ENCODE data around the gene TFDP1. TPM values are rescaled to one million over a fixed set of nuclear protein-coding genes. Genes with fewer than 3 reads are reported as not detected.

TFDP1 gene
- total RNA-seq, 1 experiment from 2014 or later = 140 TPM

DNA sequence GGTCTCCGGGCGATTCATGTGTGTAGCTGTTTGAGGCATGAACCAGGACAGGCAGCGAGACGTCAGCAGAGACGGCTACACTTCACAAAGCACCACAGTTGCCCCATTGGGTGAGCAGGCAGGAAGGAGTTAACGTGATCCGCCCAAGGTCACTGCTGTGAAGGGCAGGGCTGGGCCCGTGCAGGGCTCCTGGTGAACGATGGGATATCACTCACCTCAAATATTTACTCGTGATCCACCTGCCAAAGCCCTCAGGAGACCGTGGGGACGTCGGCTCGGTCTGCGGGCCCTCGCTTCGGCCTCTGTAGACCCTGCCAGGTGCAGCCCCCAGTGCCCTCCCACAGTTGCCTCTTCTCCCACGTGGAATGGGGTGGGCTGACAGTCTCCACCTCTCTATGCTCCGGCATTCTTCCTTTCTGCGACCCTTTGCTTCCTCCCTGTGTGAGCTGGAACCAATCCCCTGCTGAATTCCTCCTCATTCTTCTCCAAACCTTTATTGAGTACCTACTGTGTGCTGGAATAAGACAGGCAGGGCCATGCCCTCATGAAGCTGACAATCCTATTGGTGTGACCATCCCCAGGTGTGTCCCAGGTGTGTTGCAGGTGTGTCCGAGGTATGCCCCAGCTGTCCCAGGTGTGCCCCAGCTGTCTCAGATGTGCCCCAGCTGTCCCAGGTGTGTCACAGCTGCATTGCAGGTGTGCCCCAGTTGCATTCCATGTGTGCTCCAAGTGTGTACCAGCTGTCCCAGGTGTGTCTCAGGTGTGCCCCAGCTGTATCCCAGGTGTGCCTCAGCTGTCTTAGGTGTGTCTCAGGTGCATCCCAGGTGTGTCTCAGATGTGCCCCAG lies 80.4 kb downstream of the TFDP1 start:
- H3K9me3 Mint-ChIP-seq (ENCODE audit: unreplicated experiment) = peaks cover 17% of the 10 kb centered on the region
- ChIA-PET POLR2A (no interaction called here), CTCF (no interaction called here)
- DNase-seq = peak in 1 of 2 experiments; percentile 32
- Histone ChIP-seq H3K27me3 (replicated peaks; ENCODE audit: control insufficient read depth, insufficient read depth, low read length) (no peaks in the 10 kb centered on the region), H3K4me1 (no peaks in the 10 kb centered on the region), H3K9me3 (peaks cover 10% of the 10 kb centered on the region; the same call in 1 of the 2 replicates), H3K36me3 (ENCODE audit: control insufficient read depth, insufficient read depth, low read length) (no peaks in the 10 kb centered on the region), H3K4me3 (ENCODE audit: low read depth, low read length) (no peak overlapping the region)
- peaks cover 13% of the 10 kb centered on the region for H3K4me1 Mint-ChIP-seq (ENCODE audit: low read depth, unreplicated experiment)
- H3K27ac Mint-ChIP-seq (ENCODE audit: unreplicated experiment) = no peak overlapping the region
- BruUV-seq (replicated peaks) = no TSS peak
- TF ChIP-seq, protein P1, sequence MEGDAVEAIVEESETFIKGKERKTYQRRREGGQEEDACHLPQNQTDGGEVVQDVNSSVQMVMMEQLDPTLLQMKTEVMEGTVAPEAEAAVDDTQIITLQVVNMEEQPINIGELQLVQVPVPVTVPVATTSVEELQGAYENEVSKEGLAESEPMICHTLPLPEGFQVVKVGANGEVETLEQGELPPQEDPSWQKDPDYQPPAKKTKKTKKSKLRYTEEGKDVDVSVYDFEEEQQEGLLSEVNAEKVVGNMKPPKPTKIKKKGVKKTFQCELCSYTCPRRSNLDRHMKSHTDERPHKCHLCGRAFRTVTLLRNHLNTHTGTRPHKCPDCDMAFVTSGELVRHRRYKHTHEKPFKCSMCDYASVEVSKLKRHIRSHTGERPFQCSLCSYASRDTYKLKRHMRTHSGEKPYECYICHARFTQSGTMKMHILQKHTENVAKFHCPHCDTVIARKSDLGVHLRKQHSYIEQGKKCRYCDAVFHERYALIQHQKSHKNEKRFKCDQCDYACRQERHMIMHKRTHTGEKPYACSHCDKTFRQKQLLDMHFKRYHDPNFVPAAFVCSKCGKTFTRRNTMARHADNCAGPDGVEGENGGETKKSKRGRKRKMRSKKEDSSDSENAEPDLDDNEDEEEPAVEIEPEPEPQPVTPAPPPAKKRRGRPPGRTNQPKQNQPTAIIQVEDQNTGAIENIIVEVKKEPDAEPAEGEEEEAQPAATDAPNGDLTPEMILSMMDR (IDR thresholded peaks at IDR 0.05; ENCODE audit: insufficient read depth in 1 of 2, low read depth in 1 of 2, low read length in 1 of 2, severe bottlenecking in 1 of 2, unreplicated experiment in 1 of 2) = no peak
- no peak overlapping the region for H3K4me3 Mint-ChIP-seq (ENCODE audit: unreplicated experiment)
- intact Hi-C loops (cut with micrococcal nuclease; ENCODE audit: unreplicated experiment) = no loop called here
- no peaks in the 10 kb centered on the region for H3K36me3 Mint-ChIP-seq (ENCODE audit: insufficient read depth, unreplicated experiment)
- no peaks in the 10 kb centered on the region for H3K27me3 Mint-ChIP-seq (ENCODE audit: insufficient read depth, unreplicated experiment)

DNA sequence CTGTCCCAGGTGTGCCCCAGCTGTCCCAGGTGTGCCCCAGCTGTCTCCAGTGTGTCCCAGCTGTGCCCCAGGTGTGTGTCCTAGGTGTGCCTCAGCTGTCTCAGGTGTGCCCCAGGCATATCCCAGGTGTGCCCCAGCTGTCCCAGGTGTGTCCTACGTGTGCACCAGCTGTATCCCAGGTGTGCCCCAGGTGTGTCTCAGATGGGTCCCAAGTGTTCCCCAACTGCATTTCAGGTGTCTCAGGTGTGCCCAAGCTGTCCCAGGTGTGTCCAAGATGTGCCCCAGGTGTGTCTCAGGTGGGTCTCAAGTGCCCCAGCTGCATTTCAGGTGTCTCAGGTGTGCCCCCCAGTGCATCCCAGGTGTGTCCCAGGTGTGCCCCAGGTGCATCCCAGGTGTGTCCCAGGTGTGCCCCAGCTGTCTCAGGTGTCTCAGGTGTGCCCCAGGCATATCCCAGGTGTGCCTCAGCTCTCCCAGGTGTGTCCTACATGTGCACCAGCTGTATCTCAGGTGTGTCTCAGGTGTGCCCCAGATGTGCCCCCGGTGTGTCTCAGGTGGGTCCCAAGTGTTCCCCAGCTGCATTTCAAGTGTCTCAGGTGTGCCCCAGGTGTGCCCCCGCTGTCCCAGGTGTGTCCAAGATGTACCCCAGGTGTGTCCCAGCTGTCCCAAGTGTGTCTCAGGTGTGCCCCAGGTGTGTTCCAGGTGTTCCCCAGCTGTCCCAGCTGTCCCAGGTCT lies 81.2 kb downstream of the TFDP1 start:
- H3K36me3 ChIP-seq (ENCODE audit: control insufficient read depth, insufficient read depth, low read length) = no peaks in the 10 kb centered on the region
- DNase-seq = peak in 1 of 2 experiments; percentile 30
- Mint-ChIP-seq H3K4me3 (ENCODE audit: unreplicated experiment) (no peak overlapping the region), H3K4me1 (ENCODE audit: low read depth, unreplicated experiment) (peaks cover 13% of the 10 kb centered on the region), H3K27ac (ENCODE audit: unreplicated experiment) (no peak overlapping the region), H3K27me3 (ENCODE audit: insufficient read depth, unreplicated experiment) (no peaks in the 10 kb centered on the region), H3K9me3 (ENCODE audit: unreplicated experiment) (peaks cover 12% of the 10 kb centered on the region), H3K36me3 (ENCODE audit: insufficient read depth, unreplicated experiment) (no peaks in the 10 kb centered on the region)
- intact Hi-C loops (cut with micrococcal nuclease; ENCODE audit: unreplicated experiment) = no loop called here
- no peaks in the 10 kb centered on the region for H3K27me3 ChIP-seq (replicated peaks; ENCODE audit: control insufficient read depth, insufficient read depth, low read length)
- POLR2A ChIA-PET = no interaction called here
- no peaks in the 10 kb centered on the region for H3K4me1 ChIP-seq
- peaks cover 8% of the 10 kb centered on the region; the same call in 1 of the 2 replicates for H3K9me3 ChIP-seq
- TF ChIP-seq, protein P1 (IDR thresholded peaks at IDR 0.05; ENCODE audit: insufficient read depth in 1 of 2, low read depth in 1 of 2, low read length in 1 of 2, severe bottlenecking in 1 of 2, unreplicated experiment in 1 of 2) = no peak
- CTCF ChIA-PET = no interaction called here
- no TSS peak for BruUV-seq (replicated peaks)
- no peak overlapping the region for H3K4me3 ChIP-seq (ENCODE audit: low read depth, low read length)

DNA sequence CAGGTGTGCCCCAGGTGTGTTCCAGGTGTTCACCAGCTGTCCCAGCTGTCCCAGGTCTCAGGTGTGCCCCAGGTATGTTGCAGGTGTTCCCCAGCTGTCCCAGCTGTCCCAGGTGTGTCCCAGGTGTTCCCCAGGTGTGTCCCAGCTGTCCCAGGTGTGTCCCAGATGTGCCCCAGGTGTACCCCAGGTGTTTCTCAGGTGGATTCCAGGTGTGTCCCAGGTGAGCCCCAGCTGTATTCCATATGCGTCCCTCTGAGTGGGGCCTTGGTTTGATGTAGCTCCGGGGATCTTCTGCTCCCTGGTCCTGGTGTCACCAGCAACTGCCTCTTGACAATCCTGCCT lies 81.7 kb downstream of the TFDP1 start:
- Mint-ChIP-seq H3K27me3 (ENCODE audit: insufficient read depth, unreplicated experiment) (no peaks in the 10 kb centered on the region), H3K9me3 (ENCODE audit: unreplicated experiment) (peaks cover 6% of the 10 kb centered on the region), H3K4me1 (ENCODE audit: low read depth, unreplicated experiment) (peaks cover 13% of the 10 kb centered on the region), H3K27ac (ENCODE audit: unreplicated experiment) (no peak overlapping the region), H3K4me3 (ENCODE audit: unreplicated experiment) (no peak overlapping the region), H3K36me3 (ENCODE audit: insufficient read depth, unreplicated experiment) (no peaks in the 10 kb centered on the region)
- TF ChIP-seq, protein P1 (IDR thresholded peaks at IDR 0.05; ENCODE audit: insufficient read depth in 1 of 2, low read depth in 1 of 2, low read length in 1 of 2, severe bottlenecking in 1 of 2, unreplicated experiment in 1 of 2) = no peak
- H3K4me1 ChIP-seq = no peaks in the 10 kb centered on the region
- peaks cover 3% of the 10 kb centered on the region; the same call in 1 of the 2 replicates for H3K9me3 ChIP-seq
- H3K36me3 ChIP-seq (ENCODE audit: control insufficient read depth, insufficient read depth, low read length) = no peaks in the 10 kb centered on the region
- BruUV-seq (replicated peaks) = no TSS peak
- no peaks in the 10 kb centered on the region for H3K27me3 ChIP-seq (replicated peaks; ENCODE audit: control insufficient read depth, insufficient read depth, low read length)
- intact Hi-C loops (cut with micrococcal nuclease; ENCODE audit: unreplicated experiment) = no loop called here
- DNase-seq = peak in 1 of 2 experiments; percentile 27
- no peak overlapping the region for H3K4me3 ChIP-seq (ENCODE audit: low read depth, low read length)
- POLR2A ChIA-PET = no interaction called here
- CTCF ChIA-PET = no interaction called here

Data from Caco-2 (cell line).